Activated effector memory CD4-positive, alpha-beta T cell treated with Interleukin-2 at 50 U/mL for 16 hours (primary cell): Measurements from ENCODE around the gene IL13.

Source experiments
- DNase-seq: peaks from one replicate; pipeline ENCODE4 v3.0.0-alpha.2; 2020

Gene IL13

GRCh38 chr5:132673488-132673887 is 15.5 kb downstream of the IL13 start:
- DNase-seq, result no peak

- no peak for DNase-seq
These were observed 16.1 kb downstream of the IL13 start, which contains the start of gene IL4 for GRCh38 chr5:132673939-132674630. IL4 (plus strand) TSS chr5:132673989; CDS start chr5:132674051, 62 bp downstream.

GRCh38 chr5:132674671-132675506 is 16.9 kb downstream of the IL13 start:
- DNase-seq, result no peak

GRCh38 chr5:132675936-132676689 is 18.1 kb downstream of the IL13 start:
- no peak for DNase-seq

GRCh38 chr5:132677191-132677590 is 19.2 kb downstream of the IL13 start:
- DNase-seq, result no peak

- no peak for DNase-seq
These were observed 19.9 kb downstream of the IL13 start for GRCh38 chr5:132677682-132678400.

- no peak for DNase-seq
These were observed 20.8 kb downstream of the IL13 start for GRCh38 chr5:132678735-132679134.

GRCh38 chr5:132679166-132679565 is 21.2 kb downstream of the IL13 start:
- no peak for DNase-seq

GRCh38 chr5:132679717-132680380 is 21.9 kb downstream of the IL13 start:
- DNase-seq, result no peak

- DNase-seq, result no peak
These were observed 23.0 kb downstream of the IL13 start for GRCh38 chr5:132680780-132681475.

GRCh38 chr5:132681476-132681831 is 23.5 kb downstream of the IL13 start:
- no peak for DNase-seq

GRCh38 chr5:132681983-132682382 is 24.0 kb downstream of the IL13 start:
- DNase-seq, result no peak

GRCh38 chr5:132684491-132684890 is 26.5 kb downstream of the IL13 start:
- no peak for DNase-seq

GRCh38 chr5:132684922-132685720 is 27.1 kb downstream of the IL13 start:
- no peak for DNase-seq

- no peak for DNase-seq
These were observed 28.2 kb downstream of the IL13 start for GRCh38 chr5:132686193-132686592.

- DNase-seq, result peak; percentile 44
These were observed 30.0 kb downstream of the IL13 start for GRCh38 chr5:132687995-132688394.

- no peak for DNase-seq
These were observed 30.8 kb downstream of the IL13 start for GRCh38 chr5:132688536-132689339.

- no peak for DNase-seq
These were observed 31.5 kb downstream of the IL13 start for GRCh38 chr5:132689513-132689912.

- no peak for DNase-seq
These were observed 32.2 kb downstream of the IL13 start for GRCh38 chr5:132690156-132690555.
